KMS-11 (cell line): ENCODE results near the gene SPG11.

Experiments
- H2AFZ ChIP-seq: fragments of 200-600 bp; sonication (generic); 2 replicates; pipeline ENCODE4 v1.6.1; 2016; ENCODE audit warnings: antibody characterized with exemption, mixed run types, low read depth
- H3K27ac ChIP-seq: fragments of 200-600 bp; sonication (generic); 2 replicates; pipeline ENCODE4 v1.6.1; 2016; ENCODE audit warnings: mild to moderate bottlenecking, mixed run types
- H3K27me3 ChIP-seq: fragments of 200-600 bp; sonication (generic); 2 replicates; pipeline ENCODE4 v1.6.1; 2017; ENCODE audit warnings: mild to moderate bottlenecking, low read depth, mixed run types, moderate library complexity; ENCODE audit not compliant: insufficient read depth
- H3K36me3 ChIP-seq: fragments of 200-600 bp; sonication (generic); 2 replicates; pipeline ENCODE4 v1.6.1; 2017; ENCODE audit warnings: mild to moderate bottlenecking, mixed run types; ENCODE audit not compliant: insufficient read depth
- H3K4me1 ChIP-seq: fragments of 200-600 bp; sonication (generic); 2 replicates; pipeline ENCODE4 v1.6.1; 2016; ENCODE audit warnings: mild to moderate bottlenecking, low read depth, mixed run types; ENCODE audit not compliant: poor library complexity, severe bottlenecking
- H3K4me2 ChIP-seq: fragments of 200-600 bp; sonication (generic); 2 replicates; pipeline ENCODE4 v1.7.0; 2016; ENCODE audit warnings: mild to moderate bottlenecking, mixed run types
- H3K4me3 ChIP-seq: fragments of 200-600 bp; sonication (generic); IDR thresholded peaks from 2 replicates; pipeline ENCODE4 v1.6.1; 2017; ENCODE audit warnings: low read depth, low read length, mixed read lengths; ENCODE audit not compliant: insufficient read depth
- H3K79me2 ChIP-seq: fragments of 200-600 bp; sonication (generic); 2 replicates; pipeline ENCODE4 v1.6.1; 2016; ENCODE audit warnings: low read depth, mixed run types; ENCODE audit not compliant: insufficient read depth
- H3K9ac ChIP-seq: fragments of 200-600 bp; sonication (generic); 2 replicates; pipeline ENCODE4 v1.6.1; 2016; ENCODE audit warnings: mild to moderate bottlenecking, mixed run types
- H4K20me1 ChIP-seq: fragments of 200-600 bp; sonication (generic); 2 replicates; pipeline ENCODE4 v1.6.1; 2016; ENCODE audit warnings: mild to moderate bottlenecking, mixed run types; ENCODE audit not compliant: insufficient read depth
- CTCF ChIP-seq: fragments of 200-600 bp; sonication (generic); conservative IDR thresholded peaks from 2 replicates; pipeline ENCODE4 v1.6.1; 2017; ENCODE audit warnings: low read depth, mild to moderate bottlenecking, antibody characterized with exemption, low read length, moderate library complexity, mixed read lengths

The SPG11 gene

GRCh38 chr15:44663410-44664308, at the start of gene SPG11:
Gene SPG11 (minus strand): TSS chr15:44663662. CDS start chr15:44663647, 15 bp downstream.
- Histone ChIP-seq H3K27ac (peak within 1 kb of the TSS; percentile 84), H3K4me2 (peak within 1 kb of the TSS; percentile 72), H3K4me1 (peaks cover 32% of the 10 kb centered on the region), H2AFZ (peak within 1 kb of the TSS; percentile 90), H3K9ac (peak within 1 kb of the TSS; percentile 82), H4K20me1 (no peaks in the 10 kb centered on the region), H3K79me2 (peaks cover 9% of the 10 kb centered on the region), H3K36me3 (0 out of 2 replicates have a peak, but pooled peaks cover 4% of the 10 kb centered on the region), H3K27me3 (no peaks in the 10 kb centered on the region), H3K4me3 (peak within 1 kb of the TSS; percentile 56)
- TF ChIP-seq CTCF, result peak; percentile 81

- peak overlapping the region; percentile 92 for H3K27ac ChIP-seq
Measured at GRCh38 chr15:44712346-44713005, 49.0 kb upstream of the SPG11 start.

GRCh38 chr15:44711743-44712345, 48.4 kb upstream of the SPG11 start:
- peaks cover 54% of the 10 kb centered on the region for H3K79me2 ChIP-seq

More at GRCh38 chr15:44712346-44713005, 49.0 kb upstream of the SPG11 start:
- no peak overlapping the region for H2AFZ ChIP-seq
- peaks cover 56% of the 10 kb centered on the region for H3K4me1 ChIP-seq
- no peak for TF ChIP-seq CTCF
- H3K4me3 ChIP-seq, result no peak overlapping the region
- peaks cover 56% of the 10 kb centered on the region for H3K79me2 ChIP-seq
- H3K36me3 ChIP-seq, result peaks cover 15% of the 10 kb centered on the region
- H3K27me3 ChIP-seq, result no peaks in the 10 kb centered on the region
- peaks cover 36% of the 10 kb centered on the region for H4K20me1 ChIP-seq
- H3K9ac ChIP-seq, result peak overlapping the region; percentile 97
- peak overlapping the region; percentile 96 for H3K4me2 ChIP-seq

More at GRCh38 chr15:44711743-44712345, 48.4 kb upstream of the SPG11 start:
- peaks cover 36% of the 10 kb centered on the region for H4K20me1 ChIP-seq
- peak overlapping the region; percentile 92 for H3K27ac ChIP-seq
- peaks cover 13% of the 10 kb centered on the region for H3K36me3 ChIP-seq
- no peaks in the 10 kb centered on the region for H3K27me3 ChIP-seq
- H3K4me2 ChIP-seq, result peak overlapping the region; percentile 96
- no peak overlapping the region for H2AFZ ChIP-seq
- H3K9ac ChIP-seq, result peak overlapping the region; percentile 97
- H3K4me3 ChIP-seq, result no peak overlapping the region
- TF ChIP-seq CTCF, result no peak
- H3K4me1 ChIP-seq, result peaks cover 49% of the 10 kb centered on the region
